ENCODE data around the gene IL17RE. TPM values are rescaled to one million over a fixed set of nuclear protein-coding genes. Genes with fewer than 3 reads are reported as not detected.
"Not testable (repeated sequence)": the region's sequence is repeated elsewhere in the genome, so short reads cannot be mapped to it uniquely, and the experiment has no call there.

The IL17RE gene
- total RNA-seq, 4 donors from 2014 or later = 11.6 to 160 (median 109) TPM

DNA sequence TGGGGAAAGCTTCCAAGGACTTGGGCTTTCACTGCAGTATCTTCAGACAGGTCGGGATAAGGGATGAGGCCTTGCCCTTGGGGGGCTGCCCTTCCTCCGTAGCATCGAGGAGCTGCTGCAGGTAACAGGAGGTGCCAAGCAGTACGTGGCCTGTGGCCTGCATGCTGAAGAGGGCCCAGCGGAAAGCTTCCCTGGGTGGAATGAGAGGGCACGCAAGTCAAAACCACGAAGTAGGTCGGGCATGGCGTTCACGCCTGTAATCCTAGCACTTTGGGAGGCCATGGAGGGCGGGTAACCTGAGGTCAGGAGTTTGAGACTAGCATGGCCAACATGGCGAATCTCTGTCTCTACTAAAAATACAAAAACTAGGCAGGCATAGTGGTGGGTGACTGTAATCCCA, 35.5 kb upstream of the IL17RE start:
- Histone ChIP-seq H3K27ac (peak overlapping the region in 1 of 4 donors; percentile 7), H3K36me3 (no peaks in the 10 kb centered on the region)
- TF ChIP-seq, protein P1, sequence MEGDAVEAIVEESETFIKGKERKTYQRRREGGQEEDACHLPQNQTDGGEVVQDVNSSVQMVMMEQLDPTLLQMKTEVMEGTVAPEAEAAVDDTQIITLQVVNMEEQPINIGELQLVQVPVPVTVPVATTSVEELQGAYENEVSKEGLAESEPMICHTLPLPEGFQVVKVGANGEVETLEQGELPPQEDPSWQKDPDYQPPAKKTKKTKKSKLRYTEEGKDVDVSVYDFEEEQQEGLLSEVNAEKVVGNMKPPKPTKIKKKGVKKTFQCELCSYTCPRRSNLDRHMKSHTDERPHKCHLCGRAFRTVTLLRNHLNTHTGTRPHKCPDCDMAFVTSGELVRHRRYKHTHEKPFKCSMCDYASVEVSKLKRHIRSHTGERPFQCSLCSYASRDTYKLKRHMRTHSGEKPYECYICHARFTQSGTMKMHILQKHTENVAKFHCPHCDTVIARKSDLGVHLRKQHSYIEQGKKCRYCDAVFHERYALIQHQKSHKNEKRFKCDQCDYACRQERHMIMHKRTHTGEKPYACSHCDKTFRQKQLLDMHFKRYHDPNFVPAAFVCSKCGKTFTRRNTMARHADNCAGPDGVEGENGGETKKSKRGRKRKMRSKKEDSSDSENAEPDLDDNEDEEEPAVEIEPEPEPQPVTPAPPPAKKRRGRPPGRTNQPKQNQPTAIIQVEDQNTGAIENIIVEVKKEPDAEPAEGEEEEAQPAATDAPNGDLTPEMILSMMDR (IDR thresholded peaks at IDR 0.05) = no peak
- TF ChIP-seq POLR2A (IDR thresholded peaks at IDR 0.05) = no peak

DNA sequence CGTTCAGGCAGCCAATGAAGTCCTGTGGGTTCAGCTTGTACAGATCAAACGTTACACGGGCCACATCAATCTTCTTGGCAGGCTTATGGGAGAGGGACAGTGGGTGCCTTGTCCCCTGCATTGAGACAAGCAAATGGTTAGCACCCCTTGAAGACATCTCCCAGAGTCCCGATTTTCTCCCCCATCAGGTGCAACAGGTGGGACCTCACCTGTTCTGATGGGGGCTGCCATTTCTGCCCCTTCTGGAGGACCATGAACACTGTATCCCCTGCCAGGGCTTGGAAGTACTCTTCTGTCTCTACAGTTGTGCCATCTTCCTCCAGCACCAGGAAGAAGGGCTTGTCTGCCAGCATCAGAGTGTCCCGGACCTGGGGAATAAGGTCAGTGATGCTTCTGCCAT, 32.7 kb upstream of the IL17RE start:
- no peak for DNase-seq
- no peaks in the 10 kb centered on the region for H3K27me3 ChIP-seq
- H3K27ac ChIP-seq = no peak overlapping the region
- no peaks in the 10 kb centered on the region for H3K36me3 ChIP-seq
- no peaks in the 10 kb centered on the region for H3K9me3 ChIP-seq
- TF ChIP-seq POLR2A (IDR thresholded peaks at IDR 0.05) = no peak
- TF ChIP-seq, protein P1 (IDR thresholded peaks at IDR 0.05) = no peak
- H3K4me3 ChIP-seq = no peak overlapping the region
- no peaks in the 10 kb centered on the region for H3K4me1 ChIP-seq

More for the DNA sequence above, 35.5 kb upstream of the IL17RE start:
- no peak overlapping the region for H3K4me3 ChIP-seq
- H3K27me3 ChIP-seq = no peaks in the 10 kb centered on the region
- DNase-seq = no peak
- peaks cover 0 to 19% (median 0%) of the 10 kb centered on the region in 4 donors for H3K4me1 ChIP-seq
- no peaks in the 10 kb centered on the region for H3K9me3 ChIP-seq

DNA sequence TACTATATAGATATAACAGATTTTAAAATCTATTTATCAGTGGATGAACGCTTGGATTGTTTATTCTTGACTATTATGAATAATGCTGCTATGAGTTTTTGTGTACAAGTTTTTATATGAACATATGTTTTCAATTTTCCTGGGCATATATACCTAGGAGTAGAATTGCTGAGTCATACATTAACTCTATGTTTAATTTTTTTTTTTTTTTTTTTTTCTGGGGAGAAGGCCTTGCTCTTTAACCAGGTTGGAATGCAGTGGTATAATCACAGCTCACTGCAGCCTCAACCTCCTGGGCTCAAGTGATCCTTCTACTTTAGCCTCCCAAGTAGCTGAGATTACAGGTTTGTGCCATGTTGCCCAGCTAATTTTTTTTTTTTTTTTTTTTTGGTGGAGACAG, 31.7 kb upstream of the IL17RE start:
- TF ChIP-seq POLR2A (IDR thresholded peaks at IDR 0.05) = no peak
- TF ChIP-seq, protein P1 (IDR thresholded peaks at IDR 0.05) = no peak
- DNase-seq = no peak
- no peaks in the 10 kb centered on the region for H3K36me3 ChIP-seq
- H3K27me3 ChIP-seq = no peaks in the 10 kb centered on the region
- H3K9me3 ChIP-seq = no peaks in the 10 kb centered on the region
- H3K4me1 ChIP-seq = no peaks in the 10 kb centered on the region
- no peak overlapping the region for H3K4me3 ChIP-seq
- no peak overlapping the region for H3K27ac ChIP-seq

DNA sequence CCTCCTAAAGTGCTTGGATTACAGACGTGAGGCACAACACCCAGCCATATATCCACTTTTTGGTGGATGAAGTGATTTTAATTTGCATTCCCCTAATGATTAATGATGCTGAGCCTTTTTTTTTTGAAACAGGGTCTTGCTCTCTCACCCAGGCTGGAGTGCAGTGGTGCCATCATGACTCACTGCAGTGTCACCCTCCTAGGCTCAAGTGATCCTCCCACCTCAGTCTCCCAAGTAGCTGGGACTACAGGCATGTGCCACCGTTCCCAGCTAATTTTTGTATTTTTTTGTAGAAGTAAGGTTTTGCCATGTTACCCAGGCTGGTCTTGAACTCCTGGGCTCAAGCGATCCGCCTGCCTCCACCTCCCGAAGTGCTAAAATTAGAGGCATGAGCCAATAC, 30.6 kb upstream of the IL17RE start:
- not testable (repeated sequence) for H3K27me3 ChIP-seq, H3K9me3 ChIP-seq, H3K27ac ChIP-seq, H3K4me1 ChIP-seq, DNase-seq, H3K4me3 ChIP-seq, H3K36me3 ChIP-seq

DNA sequence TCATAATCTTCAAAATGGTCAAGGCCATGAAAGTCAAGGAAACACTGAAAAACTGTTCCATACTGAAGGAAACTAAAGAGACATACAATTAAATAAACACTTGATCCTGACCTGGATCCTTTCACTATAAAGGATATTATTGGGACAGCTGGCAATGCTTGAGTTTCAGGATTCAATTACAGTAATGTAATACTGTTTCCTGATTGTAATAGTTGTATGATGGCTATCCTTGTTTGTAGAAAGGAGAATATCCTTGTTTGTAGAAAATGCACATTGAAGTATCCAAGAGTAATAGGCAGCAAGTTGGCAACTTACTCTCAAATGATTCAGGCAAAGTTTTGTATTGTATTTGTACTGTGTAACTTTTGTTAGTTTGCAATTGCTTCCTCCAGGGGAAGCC, 27.2 kb upstream of the IL17RE start:
- H3K4me1 ChIP-seq = peaks cover 0 to 8% (median 0%) of the 10 kb centered on the region in 4 donors
- H3K27ac ChIP-seq = no peak overlapping the region
- no peak for DNase-seq
- TF ChIP-seq POLR2A (IDR thresholded peaks at IDR 0.05) = no peak
- TF ChIP-seq, protein P1 (IDR thresholded peaks at IDR 0.05) = no peak
- H3K9me3 ChIP-seq = no peaks in the 10 kb centered on the region
- H3K36me3 ChIP-seq = no peaks in the 10 kb centered on the region
- peak overlapping the region in 2 of 4 donors; percentile 35 to 37 for H3K4me3 ChIP-seq
- no peaks in the 10 kb centered on the region for H3K27me3 ChIP-seq

DNA sequence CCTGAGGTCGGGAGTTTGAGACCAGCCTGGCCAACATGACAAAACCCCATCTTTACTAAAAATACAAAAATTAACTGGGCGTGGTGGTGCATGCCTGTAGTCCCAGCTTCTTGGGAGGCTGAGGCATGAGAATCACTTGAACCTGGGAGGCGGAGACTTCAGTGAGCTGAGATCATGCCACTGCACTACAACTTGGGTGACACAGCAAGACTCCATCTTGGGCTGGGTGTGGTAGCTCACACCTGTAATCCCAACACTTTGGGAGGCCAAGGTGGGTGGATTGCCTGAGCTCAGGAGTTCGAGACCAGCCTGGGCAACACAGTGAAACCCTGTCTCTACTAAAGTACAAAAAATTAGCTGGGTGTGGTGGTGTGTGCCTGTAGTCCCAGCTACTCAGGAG, 26.4 kb upstream of the IL17RE start:
- H3K4me3 ChIP-seq = peak overlapping the region in 2 of 4 donors; percentile 35 to 37
- H3K36me3 ChIP-seq, H3K27me3 ChIP-seq, DNase-seq, H3K27ac ChIP-seq, H3K4me1 ChIP-seq, H3K9me3 ChIP-seq: not testable (repeated sequence)

DNA sequence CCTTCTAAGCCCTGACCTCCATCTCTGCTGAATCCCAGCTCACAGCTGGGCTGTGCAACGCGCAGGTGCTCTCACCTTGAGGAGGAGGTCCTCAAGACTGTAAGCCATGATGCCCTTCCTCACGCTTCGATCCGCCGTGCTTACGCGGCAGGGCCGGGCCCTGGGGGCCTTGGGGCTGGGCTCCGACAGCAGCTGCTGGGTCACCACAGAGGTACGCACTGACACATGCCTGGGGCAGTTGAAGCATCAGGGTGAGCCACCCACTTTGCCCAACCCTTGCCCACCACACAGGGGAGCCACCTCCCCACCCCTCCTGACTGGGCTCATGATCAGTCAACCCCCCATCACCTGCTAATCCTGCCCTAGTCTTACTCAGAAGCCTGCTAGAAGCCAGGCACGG, 25.7 kb upstream of the IL17RE start:
- H3K4me3 ChIP-seq = peak overlapping the region in 2 of 4 donors; percentile 37 to 58
- H3K27ac ChIP-seq = no peak overlapping the region
- H3K9me3 ChIP-seq = no peaks in the 10 kb centered on the region
- DNase-seq = no peak
- H3K4me1 ChIP-seq = peaks cover 0 to 8% (median 0%) of the 10 kb centered on the region in 4 donors
- TF ChIP-seq POLR2A (IDR thresholded peaks at IDR 0.05) = no peak
- TF ChIP-seq, protein P1 (IDR thresholded peaks at IDR 0.05) = no peak
- H3K36me3 ChIP-seq = no peaks in the 10 kb centered on the region
- no peaks in the 10 kb centered on the region for H3K27me3 ChIP-seq
